Activated T-helper 9 cell treated with anti-CD3 and anti-CD28 coated beads, Interleukin-2, amount 50 U/mL, for 16 hours (primary cell): ENCODE data around the gene ATP5IF1.
A peak's percentile ranks its signal among the peaks of the same experiment; 100 is the strongest.

Experiments used
- DNase-seq: peaks from one replicate; pipeline ENCODE4 v3.0.0-alpha.2; 2020; ENCODE audit warnings: low read depth

The ATP5IF1 gene

GRCh38 chr1:28236656-28237322 is 865 bp downstream of the ATP5IF1 start:
- no peak for DNase-seq

- DNase-seq: no peak
Measured at GRCh38 chr1:28239004-28239403, 3.1 kb downstream of the ATP5IF1 start.

GRCh38 chr1:28240024-28240423 is 4.1 kb downstream of the ATP5IF1 start:
- DNase-seq: no peak

- no peak for DNase-seq
Measured at GRCh38 chr1:28241638-28242241, 5.8 kb downstream of the ATP5IF1 start.

DNA sequence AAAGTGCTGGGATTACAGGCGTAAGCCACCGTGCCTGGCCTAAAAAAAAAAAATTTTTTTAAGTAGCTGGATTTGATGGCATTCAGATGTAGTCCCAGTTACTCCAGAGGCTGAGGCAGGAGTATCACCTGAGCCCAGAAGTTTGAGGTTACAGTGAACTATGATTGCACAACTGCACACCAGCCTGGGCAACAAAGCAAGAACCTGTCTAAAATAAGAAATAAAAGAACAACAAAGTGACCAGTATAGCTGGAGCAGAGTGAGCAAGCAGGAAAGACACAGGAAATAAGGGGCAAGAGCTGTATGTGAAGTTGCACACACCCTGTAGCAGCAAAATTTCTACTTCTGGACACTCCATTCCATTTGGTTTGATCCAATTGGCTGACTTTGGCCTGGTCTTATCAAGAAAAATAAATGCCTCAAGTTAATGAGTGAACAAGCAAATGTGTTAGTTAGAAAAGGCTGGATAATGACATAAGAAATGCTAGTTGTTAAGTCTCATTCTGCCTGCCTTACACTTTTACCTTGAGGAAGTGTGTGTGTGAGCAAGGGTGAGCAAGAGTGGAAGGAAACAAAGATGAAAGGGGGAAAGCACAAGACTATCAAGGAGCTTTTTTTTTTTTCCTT is 7.9 kb downstream of the ATP5IF1 start:
- DNase-seq: no peak

DNA sequence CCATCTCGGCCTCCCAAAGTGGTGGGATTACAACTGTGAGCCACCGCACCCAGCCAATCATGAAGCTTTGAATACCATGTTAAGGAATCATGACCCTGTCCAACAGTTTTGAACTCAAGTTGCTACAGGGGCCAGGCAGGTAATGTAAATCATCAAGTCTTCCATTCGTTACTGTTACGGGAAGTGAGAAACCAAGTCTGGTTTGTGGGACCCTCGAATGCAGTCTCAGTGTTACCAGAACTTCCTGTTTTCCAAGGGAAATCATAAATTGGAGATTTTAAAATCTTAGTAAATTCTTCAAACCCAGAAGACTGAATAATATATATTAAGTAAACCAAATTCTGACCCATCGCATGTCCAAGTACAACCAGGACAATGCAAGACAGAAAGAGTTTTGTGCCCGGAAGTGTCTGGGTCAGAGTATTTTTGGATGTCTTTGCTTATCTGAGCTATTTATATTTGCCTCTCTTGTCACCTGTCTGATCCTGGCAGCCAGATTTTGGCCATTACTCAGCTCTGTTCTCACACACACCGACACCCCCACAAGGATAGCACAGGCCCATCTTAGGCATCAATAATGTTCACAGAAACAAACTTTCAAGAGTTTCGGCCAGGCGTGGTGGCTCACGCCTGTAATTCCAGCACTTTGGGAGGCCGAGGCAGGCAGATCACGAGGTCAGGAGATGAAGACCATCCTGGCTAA is 8.8 kb downstream of the ATP5IF1 start:
- no peak for DNase-seq

DNA sequence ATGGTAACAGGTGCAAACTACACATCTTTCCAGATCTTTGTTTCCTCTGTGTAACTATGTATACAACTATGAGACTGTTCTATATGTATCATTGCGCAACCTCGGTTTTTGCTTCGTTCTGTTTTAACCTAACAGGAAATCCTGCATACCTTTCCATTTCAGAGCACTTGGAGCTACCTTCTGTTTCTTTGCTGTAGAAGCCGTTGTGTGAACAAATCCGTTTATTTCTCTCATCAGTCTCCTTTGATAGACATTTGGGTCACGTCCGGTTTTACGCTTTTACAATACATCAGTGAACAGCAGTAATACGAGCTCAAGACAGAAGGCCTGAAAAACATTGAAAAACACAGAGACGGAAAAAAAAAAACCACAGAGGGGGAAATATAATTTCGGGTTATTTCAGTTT is 10.5 kb downstream of the ATP5IF1 start:
- no peak for DNase-seq

DNA sequence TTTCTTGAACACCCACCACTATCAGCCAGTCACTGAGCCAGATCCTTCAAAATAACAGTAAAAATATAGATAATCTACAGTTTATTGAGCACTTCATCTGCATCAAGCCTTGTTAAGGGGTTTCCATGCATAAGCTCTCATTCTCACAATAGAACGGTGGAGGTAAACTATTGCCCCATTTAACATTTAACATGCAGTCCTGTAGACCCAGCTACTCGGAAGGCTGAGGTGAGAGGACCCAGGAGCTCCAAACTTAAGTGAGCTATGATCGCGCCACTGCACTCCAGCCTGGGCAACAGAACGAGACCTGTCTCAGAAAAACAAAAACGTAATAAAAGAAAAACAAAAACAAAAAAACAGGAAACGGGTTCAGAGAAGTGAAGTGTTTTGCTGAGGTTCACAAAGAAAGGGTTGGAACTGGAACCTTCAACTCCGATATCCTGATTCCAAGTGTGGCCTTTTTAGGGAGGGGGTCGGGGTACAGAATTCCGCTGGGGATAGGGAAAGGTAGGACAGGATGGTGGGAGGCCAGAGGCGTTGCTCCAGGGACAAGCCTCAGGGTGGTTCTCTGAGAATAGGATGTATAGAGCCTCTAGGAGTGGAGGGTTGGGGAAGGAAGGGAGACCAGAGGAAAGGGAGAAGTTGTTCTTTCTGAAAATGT is 11.8 kb downstream of the ATP5IF1 start:
- no peak for DNase-seq

DNA sequence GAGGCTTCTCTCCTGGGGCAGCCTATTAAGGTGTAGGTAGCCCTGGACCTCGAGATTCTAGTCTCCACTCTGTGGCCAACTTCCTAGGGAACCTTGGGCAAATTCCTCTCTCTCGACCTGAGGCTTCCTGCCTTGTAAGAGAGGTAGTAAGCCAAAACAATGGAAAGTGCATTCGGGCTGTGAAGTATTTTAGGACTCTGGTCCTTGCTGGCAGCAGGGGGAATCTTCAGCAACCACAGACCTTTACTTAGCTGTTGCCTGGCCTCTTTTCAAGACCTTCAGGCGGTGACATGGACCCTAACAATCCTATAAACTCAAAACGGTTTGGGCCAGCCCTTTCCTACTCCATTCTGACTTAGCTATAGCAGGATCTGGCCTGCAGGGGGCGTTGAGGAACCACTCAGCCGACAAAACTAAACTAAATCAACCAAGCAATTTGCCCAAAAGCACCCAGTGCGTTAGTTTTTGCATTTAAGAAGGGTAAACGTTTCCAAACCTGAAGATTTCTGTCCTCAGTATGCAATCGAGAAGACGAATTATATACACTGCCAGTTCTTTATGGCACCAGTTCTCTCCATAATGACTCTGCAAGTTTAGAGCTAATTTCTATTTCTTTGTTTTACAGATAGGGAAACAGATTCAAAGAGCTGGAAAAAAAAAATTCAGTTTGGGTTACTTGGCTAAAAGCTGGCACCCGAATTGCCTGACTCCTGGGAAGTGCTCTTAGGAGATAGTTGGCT is 12.5 kb downstream of the ATP5IF1 start:
- DNase-seq: peak; percentile 71

- no peak for DNase-seq
Measured at GRCh38 chr1:28249013-28249865, 13.3 kb downstream of the ATP5IF1 start.

DNA sequence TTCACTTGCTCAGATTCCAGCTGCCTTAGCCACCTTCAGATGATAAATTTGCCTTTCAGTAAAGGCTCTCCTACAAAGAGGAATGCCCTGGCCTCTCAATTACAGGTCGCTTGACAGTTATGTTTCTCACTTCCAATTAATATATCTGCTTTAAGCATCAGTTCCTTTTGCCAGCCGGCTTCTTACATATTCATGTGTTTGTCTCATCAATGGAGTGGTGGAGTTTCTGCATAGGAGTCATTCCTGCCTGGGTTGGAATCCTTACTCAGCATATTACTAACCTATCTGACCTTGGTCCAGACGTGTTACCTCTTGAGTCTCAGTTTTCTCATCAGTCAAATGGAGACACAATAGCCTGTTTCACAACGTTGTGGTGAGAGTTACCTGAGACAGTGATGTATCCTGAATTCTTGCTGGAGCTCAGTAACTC is 14.0 kb downstream of the ATP5IF1 start:
- DNase-seq: no peak

DNA sequence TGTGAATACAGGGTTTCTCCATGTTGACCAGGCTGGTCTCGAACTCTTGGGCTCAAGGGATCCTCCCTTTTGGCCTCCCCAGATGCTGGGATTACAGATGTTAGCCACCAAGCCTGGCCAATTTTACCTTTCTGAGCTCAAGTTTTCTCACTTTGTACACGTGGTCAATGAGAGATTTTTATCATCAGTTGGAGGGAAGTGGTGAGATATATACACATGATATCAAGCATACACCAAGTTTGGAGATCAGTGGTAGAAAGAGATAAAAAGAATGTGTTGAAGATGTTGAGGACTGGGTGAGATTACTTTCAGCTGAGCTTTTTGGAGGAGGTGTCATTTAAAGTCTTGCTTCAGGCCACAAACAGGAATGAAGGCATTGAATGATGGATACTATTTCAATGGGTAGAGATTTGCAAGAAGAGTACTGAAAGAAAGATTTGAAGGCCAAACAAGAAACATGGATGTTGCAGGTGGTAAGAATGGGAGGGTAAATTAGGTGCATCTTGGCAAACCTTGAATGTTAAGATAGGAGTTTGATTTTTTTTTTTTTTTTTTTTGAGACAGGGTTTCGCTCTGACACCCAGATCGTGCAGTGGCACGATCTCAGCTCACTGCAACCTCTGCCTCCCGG is 20.4 kb downstream of the ATP5IF1 start:
- DNase-seq: no peak

- no peak for DNase-seq
Measured at GRCh38 chr1:28257736-28258135, 21.8 kb downstream of the ATP5IF1 start.

GRCh38 chr1:28258628-28259251 is 22.8 kb downstream of the ATP5IF1 start:
- no peak for DNase-seq

DNA sequence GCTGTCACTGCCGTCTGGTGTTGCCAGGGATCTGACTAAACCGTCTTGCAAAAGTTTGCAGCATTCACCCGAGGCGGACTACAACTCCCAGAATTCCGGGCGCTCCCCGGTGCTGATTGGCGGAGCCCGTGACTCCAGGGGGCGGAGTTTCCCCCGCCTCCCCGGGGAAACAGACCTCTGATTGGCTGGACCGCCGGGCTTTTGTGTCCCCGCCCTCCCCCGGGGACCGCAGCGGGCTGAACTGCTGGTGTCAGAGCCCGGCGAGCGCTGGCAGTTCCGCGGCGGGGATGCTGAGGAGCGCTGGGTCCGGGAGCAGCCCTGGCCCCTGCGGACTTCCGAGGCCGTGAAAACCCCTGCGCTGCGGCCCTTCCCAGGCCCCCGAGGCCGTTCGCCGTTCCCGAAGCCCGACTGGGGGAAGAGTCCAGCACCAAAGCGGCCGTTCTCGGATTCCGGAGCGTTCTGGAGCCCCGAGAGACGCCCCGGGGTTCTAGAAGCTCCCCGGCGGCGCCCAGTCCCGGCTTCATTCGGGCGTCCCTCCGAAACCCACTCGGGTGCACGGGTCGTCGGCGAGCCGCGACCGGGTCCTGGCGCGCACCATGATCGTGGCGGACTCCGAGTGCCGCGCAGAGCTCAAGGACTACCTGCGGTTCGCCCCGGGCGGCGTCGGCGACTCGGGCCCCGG is 23.5 kb downstream of the ATP5IF1 start, which contains the start of gene SESN2:
TSS of gene SESN2 (plus strand) at position 267 of the 682 bp plus-strand sequence. CDS start at position 597, 330 bp downstream.
- DNase-seq: peak; percentile 100

DNA sequence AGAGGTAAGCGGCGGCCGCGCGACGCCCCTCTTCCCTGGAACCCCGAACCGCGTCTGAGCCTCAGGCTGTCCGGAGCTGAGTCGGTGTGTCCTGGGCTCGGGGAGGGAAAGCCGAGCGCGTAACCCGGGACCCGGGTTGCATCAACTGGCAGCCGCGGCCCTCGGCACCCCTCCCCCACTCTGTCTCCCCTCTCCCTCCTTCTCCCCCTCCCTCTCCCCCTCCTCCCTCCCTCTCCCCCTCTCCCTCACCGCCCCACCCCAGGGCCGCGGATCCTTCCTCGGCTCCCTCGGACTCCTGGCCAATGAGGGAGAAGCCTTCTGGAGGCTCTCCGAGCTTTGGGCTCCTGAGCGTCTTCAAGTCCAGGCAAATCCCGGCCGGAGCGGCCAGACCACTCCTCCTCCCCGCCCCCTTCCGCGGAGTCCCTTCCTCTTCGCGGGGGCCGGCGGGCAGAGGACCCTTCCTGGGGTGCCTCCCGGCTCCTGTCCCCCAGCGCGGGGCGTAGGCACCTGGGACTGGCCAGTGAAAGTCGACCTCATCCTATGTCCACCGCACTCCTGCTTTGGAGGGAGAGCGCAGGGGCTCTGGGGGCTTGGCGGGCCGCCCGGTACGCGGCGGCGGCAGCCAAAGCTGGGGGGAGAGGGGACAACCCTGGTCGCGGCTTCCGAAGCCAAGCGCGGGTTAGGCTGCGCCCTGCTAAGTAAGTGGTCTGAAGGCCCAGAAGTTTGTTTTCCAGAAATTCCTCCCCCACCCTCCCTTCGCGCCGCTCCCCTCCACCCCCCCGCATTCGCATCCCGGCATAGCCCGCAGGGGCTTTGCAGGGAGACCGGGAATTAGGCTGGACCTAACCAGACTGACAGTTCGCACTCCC is 24.2 kb downstream of the ATP5IF1 start:
- peak; percentile 27 for DNase-seq

GRCh38 chr1:28260803-28261174 is 24.9 kb downstream of the ATP5IF1 start:
- DNase-seq: no peak

DNA sequence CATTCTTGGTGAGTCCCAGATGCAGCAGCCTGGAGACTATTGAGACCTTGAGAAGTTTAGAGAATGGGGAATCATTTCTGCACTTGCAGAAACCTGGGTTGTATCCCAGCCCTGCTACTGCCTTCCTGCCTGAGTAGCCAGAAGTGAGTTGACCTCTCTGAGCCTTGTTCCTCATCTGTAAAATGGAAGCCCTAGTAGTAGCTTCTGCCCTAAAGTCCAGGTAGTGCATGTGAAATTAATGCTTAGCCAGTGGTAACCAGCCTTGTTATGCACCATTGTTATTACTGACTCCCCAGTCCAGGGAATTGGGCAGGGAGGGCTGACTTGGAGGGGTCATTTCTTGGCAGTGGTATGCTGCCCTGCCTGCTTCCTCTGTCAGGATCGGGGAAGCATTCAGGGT is 29.0 kb downstream of the ATP5IF1 start:
- DNase-seq: no peak
